Mesendoderm (in vitro differentiated cells): ENCODE measurements around the gene SUZ12.
"Not testable (repeated sequence)": the region's sequence is repeated elsewhere in the genome, so short reads cannot be mapped to it uniquely, and the experiment has no call there.

Experiments
- DNase-seq: peaks from one replicate; pipeline ENCODE4 v3.0.0; 2013
- H2AK5ac ChIP-seq: 2 replicates; pipeline ENCODE4 v1.6.1; 2013; ENCODE audit warnings: low read length, inconsistent platforms
- H2BK120ac ChIP-seq: 2 replicates; pipeline ENCODE4 v1.6.1; 2013; ENCODE audit warnings: low read depth, mild to moderate bottlenecking, low read length, moderate library complexity, mixed read lengths
- H2BK15ac ChIP-seq: replicated peaks from 2 replicates; pipeline ENCODE4 v1.6.1; 2013; ENCODE audit warnings: low read depth, mild to moderate bottlenecking, moderate library complexity
- H2BK5ac ChIP-seq: 2 replicates; pipeline ENCODE4 v1.6.1; 2013; ENCODE audit warnings: low read length, inconsistent platforms
- H3K18ac ChIP-seq: 2 replicates; pipeline ENCODE4 v1.6.1; 2013; ENCODE audit warnings: mild to moderate bottlenecking, low read length, mixed read lengths
- H3K23ac ChIP-seq: one replicate; pipeline ENCODE4 v1.6.1; 2013; ENCODE audit warnings: low read length
- H3K27ac ChIP-seq: 2 replicates; pipeline ENCODE4 v1.5.1; 2013; ENCODE audit warnings: low read depth, mild to moderate bottlenecking, inconsistent platforms, low read length, moderate library complexity
- H3K27me3 ChIP-seq: 2 replicates; pipeline ENCODE4 v1.6.1; 2013; ENCODE audit warnings: low read length, control low read depth, mild to moderate bottlenecking, inconsistent platforms; ENCODE audit not compliant: insufficient read depth, poor library complexity
- H3K36me3 ChIP-seq: 2 replicates; pipeline ENCODE4 v1.6.1; 2013; ENCODE audit warnings: low read length, inconsistent platforms; ENCODE audit not compliant: control insufficient read depth, insufficient read depth
- H3K4ac ChIP-seq: one replicate; pipeline ENCODE4 v1.6.1; 2013; ENCODE audit warnings: low read depth, mild to moderate bottlenecking, low read length, moderate library complexity
- H3K4me1 ChIP-seq: 2 replicates; pipeline ENCODE4 v1.6.1; 2013; ENCODE audit warnings: low read depth, low read length, inconsistent platforms; ENCODE audit not compliant: control insufficient read depth
- H3K4me2 ChIP-seq: 2 replicates; pipeline ENCODE4 v1.6.1; 2013; ENCODE audit warnings: low read length
- H3K4me3 ChIP-seq: 2 replicates; pipeline ENCODE4 v1.5.1; 2013; ENCODE audit warnings: mild to moderate bottlenecking, low read length
- H3K56ac ChIP-seq: one replicate; pipeline ENCODE4 v1.6.1; 2013; ENCODE audit warnings: low read length
- H3K79me1 ChIP-seq: 2 replicates; pipeline ENCODE4 v1.6.1; 2013; ENCODE audit warnings: low read length, inconsistent platforms
- H3K79me2 ChIP-seq: 2 replicates; pipeline ENCODE4 v1.6.1; 2013; ENCODE audit warnings: mild to moderate bottlenecking, low read length; ENCODE audit not compliant: control insufficient read depth, insufficient read depth
- H3K9ac ChIP-seq: 2 replicates; pipeline ENCODE4 v1.6.1; 2013; ENCODE audit warnings: low read length, inconsistent platforms
- H4K5ac ChIP-seq: one replicate; pipeline ENCODE4 v1.6.1; 2013; ENCODE audit warnings: low read length
- H4K8ac ChIP-seq: one replicate; pipeline ENCODE4 v1.6.1; 2013; ENCODE audit warnings: low read depth, mild to moderate bottlenecking, control low read depth, low read length, moderate library complexity
- WGBS: extraction: QIAGEN DNeasy Blood & Tissue Kit; methylation state at CpG from one replicate; pipeline ENCODE4 v1.1.7; 2013; ENCODE audit warnings: low lambda C conversion rate, missing lambda C conversion rate; ENCODE audit not compliant: insufficient coverage; ENCODE audit errors: extremely low coverage; 5-methylcytosine and 5-hydroxymethylcytosine counted together

Gene SUZ12

DNA sequence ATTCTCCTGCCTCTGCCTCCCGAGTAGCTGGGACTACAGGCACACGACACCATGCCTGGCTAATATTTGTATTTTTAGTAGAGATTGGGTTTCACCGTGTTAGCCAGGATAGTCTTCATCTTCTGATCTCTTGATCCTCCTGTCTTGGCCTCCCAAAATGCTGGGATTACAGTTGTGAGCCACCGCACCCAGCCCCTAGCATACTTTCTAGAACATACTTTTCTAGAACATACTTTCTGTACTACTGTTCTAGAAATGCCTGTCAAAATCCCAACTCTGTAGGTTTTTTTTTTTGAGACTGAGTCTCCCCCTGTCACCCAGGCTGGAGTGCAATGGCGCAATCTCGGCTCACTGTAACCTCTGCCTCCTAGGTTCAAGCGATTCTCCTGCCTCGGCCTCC is 27.3 kb downstream of the SUZ12 start:
- not testable (repeated sequence) for H2BK15ac ChIP-seq, H3K18ac ChIP-seq, H2BK5ac ChIP-seq, H3K56ac ChIP-seq, H3K36me3 ChIP-seq, H3K79me1 ChIP-seq, H4K5ac ChIP-seq, H3K4me3 ChIP-seq, H4K8ac ChIP-seq, H3K9ac ChIP-seq, H3K27me3 ChIP-seq, H3K4ac ChIP-seq, DNase-seq, H3K27ac ChIP-seq, H2AK5ac ChIP-seq, H3K4me2 ChIP-seq, H3K23ac ChIP-seq, H3K4me1 ChIP-seq, H2BK120ac ChIP-seq, H3K79me2 ChIP-seq
- no CpG with 5 or more reads among the region's 8 CpGs for WGBS

DNA sequence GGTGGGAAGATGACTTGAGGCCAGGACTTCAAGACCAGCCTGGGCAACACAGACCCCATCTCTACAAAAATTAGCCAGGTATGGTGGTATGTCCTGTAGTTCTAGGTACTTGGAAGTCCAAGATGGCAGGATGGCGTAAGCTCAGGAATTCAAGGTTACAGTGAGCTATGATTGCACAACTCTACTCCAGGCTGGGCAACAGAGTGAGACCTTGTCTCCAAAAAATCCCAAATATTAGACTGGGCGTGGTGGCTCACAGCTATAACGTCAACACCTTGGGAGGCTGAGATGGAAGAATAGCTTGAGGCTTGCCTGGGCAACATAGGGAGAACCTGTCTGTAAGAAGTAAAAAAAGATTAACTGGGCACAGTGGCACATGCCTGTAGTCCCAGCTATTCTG is 30.8 kb downstream of the SUZ12 start:
- Histone ChIP-seq H3K79me1 (no peaks in the 10 kb centered on the region), H3K4ac (no peak overlapping the region), H2AK5ac (no peak overlapping the region), H3K56ac (no peak overlapping the region), H2BK5ac (no peak overlapping the region), H3K23ac (no peak overlapping the region), H3K27ac (no peak overlapping the region), H3K18ac (no peak overlapping the region), H4K5ac (no peak overlapping the region), H3K9ac (no peak overlapping the region), H3K79me2 (no peaks in the 10 kb centered on the region), H3K27me3 (no peaks in the 10 kb centered on the region), H2BK15ac (no peak overlapping the region), H3K36me3 (no peaks in the 10 kb centered on the region), H3K4me2 (no peak overlapping the region), H4K8ac (no peak overlapping the region), H2BK120ac (no peak overlapping the region), H3K4me3 (no peak overlapping the region), H3K4me1 (no peaks in the 10 kb centered on the region)
- no CpG with 5 or more reads among the region's 3 CpGs for WGBS
- no peak for DNase-seq

DNA sequence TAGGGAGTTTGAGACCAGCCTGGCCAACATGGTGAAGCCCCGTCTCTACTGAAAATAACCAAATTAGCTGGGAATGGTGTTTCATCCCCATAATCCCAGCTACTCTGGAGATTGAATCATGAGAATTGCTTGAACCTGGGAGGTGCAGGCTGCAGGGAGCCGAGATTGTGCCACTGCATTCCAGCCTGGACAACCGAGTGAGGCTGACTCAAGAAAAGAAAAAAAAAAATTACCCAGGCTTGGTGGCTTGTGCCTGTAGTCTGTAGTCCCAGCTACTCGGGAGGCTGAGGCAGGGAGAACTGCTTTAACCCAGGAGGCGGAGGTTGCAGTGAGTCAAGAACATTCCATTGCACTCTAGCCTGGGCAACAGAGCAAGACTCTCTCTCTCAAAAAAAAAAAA is 33.6 kb downstream of the SUZ12 start:
- H3K36me3 ChIP-seq, H2AK5ac ChIP-seq, H4K8ac ChIP-seq, H3K27ac ChIP-seq, H4K5ac ChIP-seq, H3K27me3 ChIP-seq, H2BK15ac ChIP-seq, H3K4me3 ChIP-seq, H3K79me1 ChIP-seq, H3K4ac ChIP-seq, H3K9ac ChIP-seq, H2BK120ac ChIP-seq, H3K18ac ChIP-seq, H3K23ac ChIP-seq, H2BK5ac ChIP-seq, H3K4me1 ChIP-seq, H3K56ac ChIP-seq, H3K4me2 ChIP-seq, H3K79me2 ChIP-seq, DNase-seq: not testable (repeated sequence)
- no CpG with 5 or more reads among the region's 5 CpGs for WGBS

DNA sequence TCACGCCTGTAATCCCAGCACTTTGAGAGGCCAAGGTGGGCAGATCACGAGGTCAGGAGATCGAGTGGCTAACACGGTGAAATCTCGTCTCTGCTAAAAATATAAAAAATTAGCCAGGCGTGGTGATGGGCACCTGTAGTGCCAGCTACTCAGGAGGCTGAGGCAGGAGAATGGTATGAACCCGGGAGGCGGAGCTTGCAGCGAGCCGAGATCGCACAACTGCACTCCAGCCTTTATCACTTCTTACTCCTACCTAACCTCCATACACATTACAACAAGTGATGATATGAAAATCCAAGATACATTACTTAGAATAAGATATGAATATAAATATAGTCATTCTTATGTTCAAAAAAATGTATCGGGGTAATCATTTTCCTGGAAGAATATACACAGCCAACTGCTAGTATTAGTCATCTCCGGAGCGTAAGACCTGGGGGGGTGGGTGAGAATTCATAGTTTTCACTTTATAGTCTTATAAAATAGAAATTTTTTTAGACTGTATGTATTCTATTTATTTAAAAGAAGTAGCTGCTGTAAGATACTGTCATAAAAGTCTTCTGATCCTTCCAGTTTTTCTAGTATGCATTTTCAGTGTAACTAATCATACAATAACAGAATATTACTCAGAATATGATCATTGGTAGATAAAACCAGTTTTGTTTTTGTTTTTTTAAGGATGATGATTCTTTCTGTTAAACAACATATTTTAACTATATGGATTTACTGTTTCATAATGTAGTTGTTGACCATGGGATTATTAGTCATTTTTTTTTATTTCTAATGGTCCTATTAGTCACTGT is 37.7 kb downstream of the SUZ12 start:
- not testable (repeated sequence) for H4K8ac ChIP-seq, H2BK15ac ChIP-seq, H3K4me3 ChIP-seq, H3K56ac ChIP-seq, H3K4me1 ChIP-seq, H3K79me2 ChIP-seq, H3K4me2 ChIP-seq, H3K79me1 ChIP-seq, H3K4ac ChIP-seq, H2BK5ac ChIP-seq, DNase-seq, H2AK5ac ChIP-seq, H3K18ac ChIP-seq, H3K36me3 ChIP-seq, H4K5ac ChIP-seq, H2BK120ac ChIP-seq, H3K9ac ChIP-seq, H3K27me3 ChIP-seq, H3K23ac ChIP-seq, H3K27ac ChIP-seq
- no CpG with 5 or more reads among the region's 14 CpGs for WGBS

DNA sequence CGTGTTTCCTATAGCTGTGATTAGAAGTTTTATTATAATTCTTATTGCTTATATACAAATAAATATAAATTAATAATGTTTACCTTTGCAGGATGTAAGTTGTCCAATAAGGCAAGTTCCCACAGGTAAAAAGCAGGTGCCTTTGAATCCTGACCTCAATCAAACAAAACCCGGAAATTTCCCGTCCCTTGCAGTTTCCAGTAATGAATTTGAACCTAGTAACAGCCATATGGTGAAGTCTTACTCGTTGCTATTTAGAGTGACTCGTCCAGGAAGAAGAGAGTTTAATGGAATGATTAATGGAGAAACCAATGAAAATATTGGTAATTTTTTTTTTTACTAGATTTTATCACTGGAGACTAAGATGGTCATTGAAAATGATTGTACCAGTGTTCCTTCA is 38.6 kb downstream of the SUZ12 start:
- not testable (repeated sequence) for H2BK120ac ChIP-seq, H3K27me3 ChIP-seq, H2BK15ac ChIP-seq, H3K4me3 ChIP-seq, H2BK5ac ChIP-seq, H3K79me2 ChIP-seq, H3K9ac ChIP-seq, H4K8ac ChIP-seq, H3K4me1 ChIP-seq, H3K18ac ChIP-seq, H3K79me1 ChIP-seq, H3K23ac ChIP-seq, H3K27ac ChIP-seq, H3K4ac ChIP-seq, H3K56ac ChIP-seq, DNase-seq, H3K36me3 ChIP-seq, H3K4me2 ChIP-seq, H4K5ac ChIP-seq, H2AK5ac ChIP-seq
- no CpG with 5 or more reads among the region's 5 CpGs for WGBS

DNA sequence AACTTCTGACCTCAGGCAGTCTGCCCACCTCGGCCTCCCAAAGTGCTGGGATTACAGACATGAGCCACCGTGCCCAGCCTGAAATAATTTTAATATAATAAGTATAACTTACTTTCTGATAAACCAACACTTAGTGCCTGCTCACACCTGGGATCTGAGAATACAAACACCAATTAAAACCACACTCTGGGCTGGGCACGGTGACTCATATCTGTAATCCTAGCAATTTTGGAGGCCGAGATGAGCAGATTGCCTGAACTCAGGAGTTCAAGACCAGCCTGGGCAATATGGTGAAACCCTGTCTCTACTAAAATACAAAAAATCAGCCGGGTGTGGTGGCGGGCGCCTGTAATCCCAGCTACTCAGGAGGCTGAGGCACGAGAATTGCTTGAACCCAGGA is 55.0 kb downstream of the SUZ12 start:
- H3K4me1 ChIP-seq, H3K4me3 ChIP-seq, H3K18ac ChIP-seq, H2BK15ac ChIP-seq, H3K27me3 ChIP-seq, H3K56ac ChIP-seq, H3K79me1 ChIP-seq, H3K27ac ChIP-seq, H3K9ac ChIP-seq, H3K4ac ChIP-seq, H3K23ac ChIP-seq, H4K8ac ChIP-seq, H2AK5ac ChIP-seq, H3K79me2 ChIP-seq, H2BK120ac ChIP-seq, H3K4me2 ChIP-seq, DNase-seq, H2BK5ac ChIP-seq, H4K5ac ChIP-seq: not testable (repeated sequence)
- no CpG with 5 or more reads among the region's 8 CpGs for WGBS
- H3K36me3 ChIP-seq, result peaks cover 10% of the 10 kb centered on the region
